Head of caudate nucleus (tissue), 42 donors: ENCODE measurements around the gene SSPN.
"Not testable (repeated sequence)": the region's sequence is repeated elsewhere in the genome, so short reads cannot be mapped to it uniquely, and the experiment has no call there.

Source experiments
- DNase-seq, 42 donors: peaks; one replicate each; pipeline versions ENCODE4 v3.0.0 to v3.0.0-alpha.2; 2020 to 2021; ENCODE audit warnings: mixed read lengths in 7 of 42
- intact Hi-C: fragments of 100-400 bp; cut with DNase I; formaldehyde crosslinking; loops from one replicate; pipeline ENCODE4 v1.15.0; 2022

The SSPN gene

GRCh38 chr12:26219736-26220135 lies 24.4 kb downstream of the SSPN start:
- DNase-seq, result no peak
- intact Hi-C loops, result loop anchor here (10.0 kb wide), 1 partner anchor 95 kb away; the partner anchor contains the start of gene BHLHE41

GRCh38 chr12:26224657-26225056 lies 29.3 kb downstream of the SSPN start:
- intact Hi-C loops, result loop anchor here (10.0 kb wide), 1 partner anchor 100 kb away; the partner anchor contains the start of gene BHLHE41
- no peak for DNase-seq

- peak in 13 of 42 donors; percentile 3 to 63 (median 42) for DNase-seq
- intact Hi-C loops, result loop anchor here (10.0 kb wide), 1 partner anchor 101 kb away; the partner anchor contains the start of gene BHLHE41
Observed at GRCh38 chr12:26226122-26226521, 30.7 kb downstream of the SSPN start.

GRCh38 chr12:26226629-26227360 lies 31.4 kb downstream of the SSPN start:
- intact Hi-C loops, result loop anchor here (10.0 kb wide), 1 partner anchor 102 kb away; the partner anchor contains the start of gene BHLHE41
- DNase-seq, result peak; percentile 36 to 86 (median 70)

GRCh38 chr12:26227361-26227745 lies 32.0 kb downstream of the SSPN start:
- intact Hi-C loops, result loop anchor here (10.0 kb wide), 1 partner anchor 103 kb away; the partner anchor contains the start of gene BHLHE41
- DNase-seq, result no peak

- DNase-seq, result no peak
- intact Hi-C loops, result loop anchor here (10.0 kb wide), 1 partner anchor 105 kb away; the partner anchor contains the start of gene BHLHE41
Observed at GRCh38 chr12:26229910-26230309, 34.5 kb downstream of the SSPN start.

GRCh38 chr12:26231470-26231869 lies 36.1 kb downstream of the SSPN start:
- intact Hi-C loops, result no loop called here
- DNase-seq, result no peak

- intact Hi-C loops, result no loop called here
- DNase-seq, result no peak
Observed at GRCh38 chr12:26231921-26232320, 36.5 kb downstream of the SSPN start.

GRCh38 chr12:26233631-26234030 lies 38.3 kb downstream of the SSPN start:
- DNase-seq, result peak in 9 of 42 donors; percentile 20 to 68 (median 29)
- intact Hi-C loops, result no loop called here

- intact Hi-C loops, DNase-seq: not testable (repeated sequence)
Observed at GRCh38 chr12:26235465-26235864, 40.1 kb downstream of the SSPN start.

- DNase-seq, result no peak
- intact Hi-C loops, result no loop called here
Observed at GRCh38 chr12:26238341-26239121, 43.2 kb downstream of the SSPN start.

GRCh38 chr12:26239122-26239851 lies 43.9 kb downstream of the SSPN start:
- DNase-seq, result peak; percentile 42 to 91 (median 72)
- intact Hi-C loops, result no loop called here

- peak in 1 of 42 donors; percentile 22 for DNase-seq
- intact Hi-C loops, result no loop called here
Observed at GRCh38 chr12:26239852-26240815, 44.8 kb downstream of the SSPN start.

- no peak for DNase-seq
- intact Hi-C loops, result no loop called here
Observed at GRCh38 chr12:26241080-26241479, 45.7 kb downstream of the SSPN start.

GRCh38 chr12:26242683-26243082 lies 47.3 kb downstream of the SSPN start:
- intact Hi-C loops, result no loop called here
- no peak for DNase-seq

GRCh38 chr12:26244503-26244902 lies 49.1 kb downstream of the SSPN start:
- intact Hi-C loops, result no loop called here
- DNase-seq, result peak in 4 of 42 donors; percentile 21 to 52 (median 38)

GRCh38 chr12:26245175-26245942 lies 50.0 kb downstream of the SSPN start:
- intact Hi-C loops, result no loop called here
- no peak for DNase-seq
